A549 (cell line): ENCODE measurements around the gene LCAT. TPM values are rescaled to one million over a fixed set of nuclear protein-coding genes. Genes with fewer than 3 reads are reported as not detected.

Source experiments
- ATAC-seq, 2 experiments: fragments of 200-7000 bp in 1 of 2; fragments of >200 bp in 1 of 2; cut with Nextera tagmentation in 1 of 2; cut with Tn5 transposase in 1 of 2; 3 replicates each; pipeline versions ENCODE4 v1.8.0 to v1.9.1; 2018 to 2020; ENCODE audit warnings: mild to moderate bottlenecking in 1 of 2, moderate library complexity in 1 of 2
- CTCF ChIA-PET: fragments of 300-600 bp; sonication (Branson Sonifier 250); formaldehyde crosslinking; extraction: SDS; loops from one replicate; lab custom pipeline; 2021; ENCODE audit warnings: antibody characterized with exemption, inconsistent platforms; lab: Yijun Ruan, JAX
- POLR2A ChIA-PET: fragments of 350-600 bp; formaldehyde crosslinking; extraction: SDS; loops from one replicate; lab custom pipeline; 2021; ENCODE audit warnings: antibody characterized with exemption, inconsistent platforms; lab: Yijun Ruan, JAX
- DNase-seq, 2 experiments: peaks; one replicate each; pipeline versions ENCODE4 v3.0.0 to v3.0.0-alpha.2; 2011 to 2016; ENCODE audit warnings: low read depth in 1 of 2, low spot score in 1 of 2
- FAIRE-seq: peaks from 2 replicates; lab custom pipeline; 2011; peaks lifted over from hg19 to GRCh38; lab: Jason Lieb, UNC
- H3K27ac ChIP-seq, 2 experiments: fragments of >200 bp; sonication (Bioruptor Twin); formaldehyde crosslinking; 3 replicates each; pipeline ENCODE4 v1.5.1; 2016 to 2017
- H3K4me1 ChIP-seq: fragments of >200 bp; sonication (Bioruptor Twin); formaldehyde crosslinking; 3 replicates; pipeline ENCODE4 v1.6.1; 2016
- H3K4me2 ChIP-seq: fragments of >200 bp; sonication (Bioruptor Twin); formaldehyde crosslinking; 3 replicates; pipeline ENCODE4 v1.6.1; 2016
- H3K4me3 ChIP-seq: fragments of >200 bp; sonication (Bioruptor Twin); formaldehyde crosslinking; 3 replicates; pipeline ENCODE4 v1.5.1; 2016
- H3K9me3 ChIP-seq: fragments of >200 bp; sonication (Bioruptor Twin); formaldehyde crosslinking; 3 replicates; pipeline ENCODE4 v1.6.1; 2016
- CBX2 ChIP-seq: fragments of 200-600 bp; sonication (generic); IDR thresholded peaks from 2 replicates; pipeline ENCODE4 v1.6.1; 2016; ENCODE audit warnings: low read depth, mild to moderate bottlenecking, borderline replicate concordance
- CHD4 ChIP-seq: fragments of 200-600 bp; sonication (generic); IDR thresholded peaks from 2 replicates; pipeline ENCODE4 v1.6.1; 2016; ENCODE audit warnings: antibody characterized with exemption, mild to moderate bottlenecking, borderline replicate concordance
- CTCF ChIP-seq: fragments of >200 bp; sonication (Bioruptor Twin); formaldehyde crosslinking; IDR thresholded peaks from 3 replicates; pipeline ENCODE4 v1.5.1; 2016
- ESRRA ChIP-seq: fragments of 150-350 bp; IDR thresholded peaks from 2 replicates; pipeline ENCODE4 v1.6.1; 2014; ENCODE audit warnings: mild to moderate bottlenecking, low read length, borderline replicate concordance
- FOSL2 ChIP-seq, 2 experiments: fragments of 450-650 bp in 1 of 2; fragments of >200 bp in 1 of 2; sonication (Bioruptor Twin) in 1 of 2; formaldehyde crosslinking; IDR thresholded peaks; 2 replicates each; pipeline versions ENCODE4 v1.5.0 to v1.6.1; 2016 to 2020; ENCODE audit warnings: mild to moderate bottlenecking in 1 of 2, moderate library complexity in 1 of 2
- HOXA7 ChIP-seq: fragments of 250-450 bp; sonication (Bioruptor Pico); IDR thresholded peaks from 2 replicates; pipeline ENCODE4 v1.5.0; 2020; ENCODE audit warnings: mild to moderate bottlenecking, moderate library complexity
- JUN ChIP-seq, 2 experiments: fragments of >200 bp; sonication (Bioruptor Twin); formaldehyde crosslinking; IDR thresholded peaks; 2 replicates in 1 of 2; 3 replicates in 1 of 2; pipeline ENCODE4 v1.6.1; 2016 to 2017
- JUNB ChIP-seq: fragments of >200 bp; sonication (Bioruptor Twin); formaldehyde crosslinking; IDR thresholded peaks from 2 replicates; pipeline ENCODE4 v1.6.1; 2016
- KDM1A ChIP-seq: fragments of 200-600 bp; sonication (generic); IDR thresholded peaks from 2 replicates; pipeline ENCODE4 v1.6.1; 2016; ENCODE audit warnings: low read depth, mild to moderate bottlenecking
- MAZ ChIP-seq: fragments of 150-350 bp; IDR thresholded peaks from 2 replicates; pipeline ENCODE4 v1.6.1; 2014; ENCODE audit warnings: antibody characterized with exemption, low read depth, low read length, borderline replicate concordance
- NFE2L2 ChIP-seq: fragments of 150-350 bp; conservative IDR thresholded peaks from 2 replicates; pipeline ENCODE4 v1.6.1; 2014; ENCODE audit warnings: low read length
- NR3C1 ChIP-seq: fragments of >200 bp; sonication (Bioruptor Twin); formaldehyde crosslinking; IDR thresholded peaks from 3 replicates; pipeline ENCODE4 v1.6.1; 2017
- POLR2A ChIP-seq: IDR thresholded peaks from 2 replicates; pipeline ENCODE4 v1.6.1; 2012; ENCODE audit warnings: mild to moderate bottlenecking, low read length
- RNF2 ChIP-seq: fragments of 200-600 bp; sonication (generic); IDR thresholded peaks from 2 replicates; pipeline ENCODE4 v1.6.1; 2016; ENCODE audit warnings: low read depth, mild to moderate bottlenecking, antibody characterized with exemption, moderate library complexity, borderline replicate concordance
- TP53 ChIP-seq: fragments of 250-450 bp; sonication (Bioruptor Pico); IDR thresholded peaks from 2 replicates; pipeline ENCODE4 v1.5.0; 2021; ENCODE audit warnings: mild to moderate bottlenecking, moderate library complexity
- ZC3H11A ChIP-seq: fragments of 450-650 bp; IDR thresholded peaks from 2 replicates; pipeline ENCODE4 v1.6.1; 2014; ENCODE audit warnings: antibody characterized with exemption, mild to moderate bottlenecking
- ZFP36 ChIP-seq: fragments of 450-650 bp; IDR thresholded peaks from 2 replicates; pipeline ENCODE4 v1.6.1; 2014; ENCODE audit warnings: borderline replicate concordance; ENCODE audit not compliant: partially characterized antibody
- ZSCAN20 ChIP-seq: fragments of 250-450 bp; sonication (Bioruptor Pico); IDR thresholded peaks from 2 replicates; pipeline ENCODE4 v1.8.0; 2022; ENCODE audit warnings: mild to moderate bottlenecking, moderate library complexity
- WGBS: methylation state at CpG from one replicate; pipeline ENCODE4 v1.1.6; 2017; ENCODE audit errors: missing lambda C conversion rate; 5-methylcytosine and 5-hydroxymethylcytosine counted together
- polyA plus RNA-seq, 4 experiments: library from polyadenylated mRNA; depleted of rRNA in 3 of 4; stranded (reverse); fragments of >200 nt; fragmentation: RNase III in 1 of 4; extraction: RNeasy Plus Mini Kit Qiagen cat#74134 plus additional on column Dnase treatment in 1 of 4; gene quantifications; 2 replicates in 3 of 4; 3 replicates in 1 of 4; pipeline ENCODE4 v1.2.3, GENCODE V29; 2011 to 2017
- TF ChIP-seq, protein P1 (sequence below): fragments of 200-600 bp; sonication (generic); IDR thresholded peaks from 2 replicates; pipeline ENCODE4 v1.6.1; 2016; ENCODE audit warnings: antibody characterized with exemption, mild to moderate bottlenecking, moderate library complexity
- TF ChIP-seq, protein P2 (sequence below): fragments of 250-450 bp; sonication (Bioruptor Pico); IDR thresholded peaks from 2 replicates; pipeline ENCODE4 v1.5.0; 2021; ENCODE audit warnings: mild to moderate bottlenecking, moderate library complexity, borderline replicate concordance
- TF ChIP-seq, protein P3 (sequence below): IDR thresholded peaks from 2 replicates; pipeline ENCODE4 v1.6.1; 2012; ENCODE audit warnings: low read depth, borderline replicate concordance

Gene LCAT
- polyA plus RNA-seq, 2 of the 4 experiments (the other 2 are of a cell fraction) = 1.7 to 8.4 TPM

DNA sequence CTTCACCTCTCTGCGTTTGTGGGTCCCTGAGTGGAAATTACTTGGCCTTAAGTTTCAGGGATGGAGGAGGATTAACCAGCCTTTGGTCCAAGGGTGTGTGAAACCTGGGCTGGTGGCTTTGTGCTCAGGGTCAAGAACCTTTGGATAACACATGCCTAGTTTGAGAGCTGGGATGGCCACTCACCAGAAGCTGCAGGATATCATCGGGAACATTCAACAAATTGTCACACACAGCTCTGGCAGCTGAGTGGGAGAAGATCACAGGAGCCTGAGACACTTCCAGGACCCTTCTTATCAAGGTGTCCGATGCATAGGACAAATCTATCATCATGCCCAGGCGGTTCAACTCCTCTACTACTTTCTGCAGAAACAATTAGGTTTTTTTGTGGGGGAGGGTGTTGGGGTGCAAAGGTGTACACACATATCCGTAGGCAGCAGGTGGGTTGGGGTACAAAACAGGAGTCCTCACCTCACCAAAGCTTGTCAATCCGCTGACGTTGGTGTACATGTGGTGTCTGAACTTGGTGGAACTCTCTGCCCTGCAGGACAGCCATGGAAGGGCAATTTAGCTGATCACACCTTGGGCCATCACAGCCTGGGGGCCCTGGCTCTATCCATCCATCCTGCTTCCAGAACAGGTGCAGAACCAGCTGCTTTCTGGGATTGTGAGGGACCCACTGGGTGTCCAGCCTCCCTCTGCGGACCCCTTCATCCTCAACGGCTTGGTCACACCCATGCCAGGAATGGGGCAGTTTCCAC, 33.7 kb upstream of the LCAT start:
- POLR2A ChIA-PET = no interaction called here

DNA sequence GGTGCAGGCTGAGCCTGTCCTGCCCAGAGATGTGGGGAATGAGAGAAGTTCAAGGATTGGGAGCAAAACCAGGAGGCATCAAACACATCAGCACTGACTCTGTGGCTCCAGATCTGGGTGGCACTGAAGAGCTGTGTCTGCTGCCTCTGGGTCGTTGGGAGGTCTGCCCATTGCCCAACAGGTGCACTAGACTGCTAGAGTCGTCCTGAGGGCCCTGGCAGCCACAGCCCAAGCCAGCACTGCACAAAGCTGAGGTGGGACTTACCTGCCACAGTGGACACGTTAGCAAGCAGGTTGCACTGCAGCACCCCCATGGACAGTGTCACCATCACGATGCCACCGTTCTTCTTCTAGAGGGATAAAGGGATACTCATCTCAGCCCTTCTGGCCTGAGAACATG, 33.1 kb upstream of the LCAT start:
- FAIRE-seq (no peak), ATAC-seq (peak; percentile 26 to 28; a peak in 4 of 6 replicates), DNase-seq (no peak)
- no peaks in the 10 kb centered on the region for H3K9me3 ChIP-seq
- H3K4me1 ChIP-seq = no peaks in the 10 kb centered on the region
- TF ChIP-seq CBX2 = no peak
- TF ChIP-seq POLR2A = no peak
- no peak for TF ChIP-seq RNF2
- TF ChIP-seq NR3C1 = no peak
- TF ChIP-seq, protein P1, sequence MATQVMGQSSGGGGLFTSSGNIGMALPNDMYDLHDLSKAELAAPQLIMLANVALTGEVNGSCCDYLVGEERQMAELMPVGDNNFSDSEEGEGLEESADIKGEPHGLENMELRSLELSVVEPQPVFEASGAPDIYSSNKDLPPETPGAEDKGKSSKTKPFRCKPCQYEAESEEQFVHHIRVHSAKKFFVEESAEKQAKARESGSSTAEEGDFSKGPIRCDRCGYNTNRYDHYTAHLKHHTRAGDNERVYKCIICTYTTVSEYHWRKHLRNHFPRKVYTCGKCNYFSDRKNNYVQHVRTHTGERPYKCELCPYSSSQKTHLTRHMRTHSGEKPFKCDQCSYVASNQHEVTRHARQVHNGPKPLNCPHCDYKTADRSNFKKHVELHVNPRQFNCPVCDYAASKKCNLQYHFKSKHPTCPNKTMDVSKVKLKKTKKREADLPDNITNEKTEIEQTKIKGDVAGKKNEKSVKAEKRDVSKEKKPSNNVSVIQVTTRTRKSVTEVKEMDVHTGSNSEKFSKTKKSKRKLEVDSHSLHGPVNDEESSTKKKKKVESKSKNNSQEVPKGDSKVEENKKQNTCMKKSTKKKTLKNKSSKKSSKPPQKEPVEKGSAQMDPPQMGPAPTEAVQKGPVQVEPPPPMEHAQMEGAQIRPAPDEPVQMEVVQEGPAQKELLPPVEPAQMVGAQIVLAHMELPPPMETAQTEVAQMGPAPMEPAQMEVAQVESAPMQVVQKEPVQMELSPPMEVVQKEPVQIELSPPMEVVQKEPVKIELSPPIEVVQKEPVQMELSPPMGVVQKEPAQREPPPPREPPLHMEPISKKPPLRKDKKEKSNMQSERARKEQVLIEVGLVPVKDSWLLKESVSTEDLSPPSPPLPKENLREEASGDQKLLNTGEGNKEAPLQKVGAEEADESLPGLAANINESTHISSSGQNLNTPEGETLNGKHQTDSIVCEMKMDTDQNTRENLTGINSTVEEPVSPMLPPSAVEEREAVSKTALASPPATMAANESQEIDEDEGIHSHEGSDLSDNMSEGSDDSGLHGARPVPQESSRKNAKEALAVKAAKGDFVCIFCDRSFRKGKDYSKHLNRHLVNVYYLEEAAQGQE = no peak
- TF ChIP-seq, protein P2, sequence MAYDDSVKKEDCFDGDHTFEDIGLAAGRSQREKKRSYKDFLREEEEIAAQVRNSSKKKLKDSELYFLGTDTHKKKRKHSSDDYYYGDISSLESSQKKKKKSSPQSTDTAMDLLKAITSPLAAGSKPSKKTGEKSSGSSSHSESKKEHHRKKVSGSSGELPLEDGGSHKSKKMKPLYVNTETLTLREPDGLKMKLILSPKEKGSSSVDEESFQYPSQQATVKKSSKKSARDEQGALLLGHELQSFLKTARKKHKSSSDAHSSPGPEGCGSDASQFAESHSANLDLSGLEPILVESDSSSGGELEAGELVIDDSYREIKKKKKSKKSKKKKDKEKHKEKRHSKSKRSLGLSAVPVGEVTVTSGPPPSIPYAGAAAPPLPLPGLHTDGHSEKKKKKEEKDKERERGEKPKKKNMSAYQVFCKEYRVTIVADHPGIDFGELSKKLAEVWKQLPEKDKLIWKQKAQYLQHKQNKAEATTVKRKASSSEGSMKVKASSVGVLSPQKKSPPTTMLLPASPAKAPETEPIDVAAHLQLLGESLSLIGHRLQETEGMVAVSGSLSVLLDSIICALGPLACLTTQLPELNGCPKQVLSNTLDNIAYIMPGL = no peak
- no peak for TF ChIP-seq HOXA7 (CRISPR knock-in tag)
- TF ChIP-seq ZC3H11A = no peak
- TF ChIP-seq KDM1A = no peak
- no peak overlapping the region for H3K27ac ChIP-seq
- ChIA-PET CTCF (no interaction called here), POLR2A (no interaction called here)
- H3K4me2 ChIP-seq = no peak overlapping the region
- WGBS = 44% methylated on average over 5 of the region's 5 CpGs
- no peak overlapping the region for H3K4me3 ChIP-seq

More for the DNA sequence above, 33.7 kb upstream of the LCAT start:
- TF ChIP-seq TP53 (no peak), POLR2A (no peak), NFE2L2 (no peak), KDM1A (no peak), JUNB (no peak), ZFP36 (no peak), ZSCAN20 (CRISPR knock-in tag) (no peak), RNF2 (no peak), FOSL2 (IDR thresholded peaks at IDR 0.05) (no peak), FOSL2 (CRISPR knock-in tag; IDR thresholded peaks at IDR 0.05) (no peak)
- TF ChIP-seq, protein P2 = no peak
- WGBS = 56% methylated on average over 9 of the region's 9 CpGs
- Histone ChIP-seq H3K4me2 (no peak overlapping the region), H3K4me1 (no peaks in the 10 kb centered on the region), H3K4me3 (no peak overlapping the region), H3K27ac (no peak overlapping the region), H3K9me3 (no peaks in the 10 kb centered on the region)
- ATAC-seq (peak; percentile 50 to 53; a peak in 3 of 6 replicates), DNase-seq (no peak), FAIRE-seq (no peak)
- CTCF ChIA-PET = interaction anchor here (1.0 to 1.8 kb wide), 4 partner anchors 14 to 161 kb away, joined by 3 to 6 read pairs (median 4); no protein-coding TSS in a partner anchor

DNA sequence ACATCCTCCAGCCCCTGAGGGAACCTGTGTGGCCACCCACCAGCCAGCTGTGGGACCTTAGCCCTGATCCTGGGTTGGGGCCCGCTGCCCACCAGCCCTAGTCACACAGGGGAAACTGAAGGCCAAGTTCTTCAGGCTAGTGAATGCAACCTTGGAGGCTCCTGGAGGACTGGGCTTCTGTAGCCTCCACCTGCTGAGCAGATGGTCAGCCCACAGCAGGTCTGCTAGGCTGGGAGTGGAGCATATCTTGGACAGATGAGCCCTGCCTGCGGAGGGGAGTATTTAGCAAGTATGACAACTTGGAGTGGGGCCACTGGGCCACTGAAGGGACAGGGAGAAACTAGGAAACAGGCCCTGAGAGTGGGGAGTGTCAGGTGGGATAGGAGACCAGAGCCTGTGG, 32.3 kb upstream of the LCAT start:
- peak in 1 of 2 experiments; percentile 30; a peak in 1 of 6 replicates for ATAC-seq
- no peak overlapping the region for H3K27ac ChIP-seq
- H3K4me1 ChIP-seq = no peaks in the 10 kb centered on the region
- no peaks in the 10 kb centered on the region for H3K9me3 ChIP-seq
- TF ChIP-seq CHD4 = no peak
- TF ChIP-seq CTCF = no peak
- no peak for TF ChIP-seq NFE2L2
- TF ChIP-seq MAZ = no peak
- no peak for TF ChIP-seq ESRRA
- TF ChIP-seq, protein P3, sequence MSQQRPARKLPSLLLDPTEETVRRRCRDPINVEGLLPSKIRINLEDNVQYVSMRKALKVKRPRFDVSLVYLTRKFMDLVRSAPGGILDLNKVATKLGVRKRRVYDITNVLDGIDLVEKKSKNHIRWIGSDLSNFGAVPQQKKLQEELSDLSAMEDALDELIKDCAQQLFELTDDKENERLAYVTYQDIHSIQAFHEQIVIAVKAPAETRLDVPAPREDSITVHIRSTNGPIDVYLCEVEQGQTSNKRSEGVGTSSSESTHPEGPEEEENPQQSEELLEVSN = no peak
- TF ChIP-seq ZSCAN20 (CRISPR knock-in tag) = no peak
- TF ChIP-seq JUN (IDR thresholded peaks at IDR 0.05) = no peak
- TF ChIP-seq, all 56 proteins: peak for 0
- 100% methylated on average over 1 of the region's 2 CpGs for WGBS
- ChIA-PET POLR2A (no interaction called here), CTCF (no interaction called here)
- no peak overlapping the region for H3K4me3 ChIP-seq
- no peak for FAIRE-seq
- H3K4me2 ChIP-seq = no peak overlapping the region
- DNase-seq = no peak
